Right lobe of liver (tissue), 6 donors: ENCODE measurements around the gene AXIN1. TPM values are rescaled to one million over a fixed set of nuclear protein-coding genes. Genes with fewer than 3 reads are reported as not detected.
A peak's percentile ranks its signal among the peaks of the same experiment; 100 is the strongest.

ENCODE experiments used
- ATAC-seq, 4 donors: fragments of 200-7000 bp; cut with Tn5 transposase; one replicate each; pipeline ENCODE4 v1.9.1; 2020; ENCODE audit warnings: mild to moderate bottlenecking in 4 of 4, moderate library complexity in 4 of 4
- DNase-seq, 3 donors: peaks; one replicate each; pipeline ENCODE4 v3.0.0-alpha.2; 2020
- H3K27ac ChIP-seq, 3 donors: fragments of 200-600 bp; one replicate each; pipeline ENCODE4 v1.8.0; 2022
- H3K27me3 ChIP-seq, 2 donors: fragments of 200-600 bp; one replicate each; pipeline ENCODE4 v1.8.0; 2022
- H3K36me3 ChIP-seq, 4 donors: fragments of 200-600 bp; sonication (generic) in 1 of 4; one replicate each; pipeline versions ENCODE4 v1.5.1 to v1.8.0; 2017 to 2022; ENCODE audit warnings: control low read depth in 1 of 4
- H3K4me1 ChIP-seq, 4 donors: fragments of 200-600 bp; sonication (generic) in 1 of 4; one replicate each; pipeline versions ENCODE4 v1.5.1 to v1.8.0; 2017 to 2022; ENCODE audit warnings: control low read depth in 1 of 4
- H3K4me3 ChIP-seq, 3 donors: fragments of 200-600 bp; one replicate each; pipeline ENCODE4 v1.8.0; 2022
- H3K9me3 ChIP-seq, 4 donors: fragments of 200-600 bp; sonication (generic) in 1 of 4; one replicate each; pipeline versions ENCODE4 v1.5.1 to v1.8.0; 2017 to 2022; ENCODE audit warnings: control low read depth in 1 of 4
- CTCF ChIP-seq, 4 donors: fragments of 200-600 bp in 3 of 4; fragments of 450-650 bp in 1 of 4; IDR thresholded peaks; one replicate each; pipeline versions ENCODE4 v1.5.1 to v1.8.0; 2016 to 2022; ENCODE audit warnings: antibody characterized with exemption in 4 of 4, mild to moderate bottlenecking in 2 of 4
- POLR2A ChIP-seq: fragments of 450-650 bp; IDR thresholded peaks from one replicate; pipeline ENCODE4 v1.6.1; 2017; ENCODE audit warnings: antibody characterized with exemption, mild to moderate bottlenecking
- WGBS: methylation state at CpG from one replicate; pipeline ENCODE4 v1.1.6; 2018; ENCODE audit warnings: low coverage, low lambda C conversion rate; ENCODE audit not compliant: insufficient coverage; ENCODE audit errors: missing lambda C conversion rate; 5-methylcytosine and 5-hydroxymethylcytosine counted together
- intact Hi-C, 2 donors: fragments of 100-400 bp; cut with DNase I; formaldehyde crosslinking; loops; one replicate each; pipeline versions ENCODE4 v1.11.2 to v1.14.1; 2022
- total RNA-seq, 6 experiments: library from RNA; depleted of rRNA in 2 of 6; stranded (reverse); fragments of >200 nt in 2 of 6; fragmentation: NEBNext Ultra II Directional in 3 of 6; extraction: Animal tissue kit (Norgen Biotek cat#: 25700) in 3 of 6; gene quantifications; one replicate each; pipeline versions ENCODE4 v1.1.0 to v1.2.4, GENCODE V29; 2016 to 2023
- donor health status: DM: no; HTN: yes; CAD: no.
- donor health status: DM: no; HTN: no; CAD: no.
- donor health status: DM: no; HTN: no; CAD: no.
- donor health status: DM: no; HTN: yes; CAD: no.
- donor health status: DM: no; HTN: yes; CAD: no.

Gene AXIN1
- total RNA-seq, 6 experiments from 2014 or later: 5.5 to 17.4 (median 9.4) TPM

DNA sequence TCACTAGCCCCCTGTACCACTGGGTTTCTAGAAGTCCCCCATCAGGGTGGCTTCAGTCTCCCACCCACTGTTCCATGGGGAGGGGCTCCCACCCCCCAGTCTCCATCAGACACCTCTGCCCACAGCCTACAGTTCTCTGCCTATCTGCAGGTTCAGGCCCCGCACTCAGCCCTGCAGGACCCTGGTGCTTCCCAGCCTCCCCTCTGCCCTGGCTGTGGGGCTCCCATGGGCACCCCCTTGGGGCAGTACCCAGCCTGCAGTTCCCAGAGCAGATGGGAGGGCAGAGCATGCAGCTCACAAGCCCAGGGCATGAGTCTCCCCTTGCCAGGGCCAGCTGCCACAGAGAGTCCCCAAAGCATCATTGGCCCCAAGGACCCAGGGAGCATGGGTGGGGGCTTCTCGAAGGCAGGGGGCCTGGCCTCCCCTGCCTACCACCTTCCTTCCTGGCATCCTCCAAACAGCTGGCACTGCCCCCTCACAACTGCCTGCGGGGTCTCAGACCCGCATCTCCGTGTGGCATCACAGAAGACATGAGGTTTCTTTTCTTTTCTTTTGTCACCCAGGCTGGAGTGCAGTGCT, 20.6 kb upstream of the AXIN1 start:
- peaks cover 0 to 5% (median 2%) of the 10 kb centered on the region in 4 donors for H3K4me1 ChIP-seq
- H3K27ac ChIP-seq: no peak overlapping the region
- TF ChIP-seq CTCF (IDR thresholded peaks at IDR 0.05): no peak
- no peak for TF ChIP-seq POLR2A
- intact Hi-C loops: no loop called here
- DNase-seq (no peak), ATAC-seq (no peak)
- no peaks in the 10 kb centered on the region for H3K9me3 ChIP-seq
- H3K27me3 ChIP-seq: no peaks in the 10 kb centered on the region
- 100% methylated on average over 2 of the region's 5 CpGs for WGBS
- no peak overlapping the region for H3K4me3 ChIP-seq
- H3K36me3 ChIP-seq: peaks cover 0 to 20% (median 0%) of the 10 kb centered on the region in 4 donors

GRCh38 chr16:372302-372983, 19.9 kb upstream of the AXIN1 start:
- ATAC-seq (no peak), DNase-seq (no peak)
- intact Hi-C loops: no loop called here
- H3K4me1 ChIP-seq: peaks cover 0 to 5% (median 2%) of the 10 kb centered on the region in 4 donors
- 91% methylated on average over 4 of the region's 19 CpGs for WGBS
- no peaks in the 10 kb centered on the region for H3K9me3 ChIP-seq
- H3K4me3 ChIP-seq: no peak overlapping the region
- no peak for TF ChIP-seq CTCF (IDR thresholded peaks at IDR 0.05)
- no peak for TF ChIP-seq POLR2A
- peaks cover 0 to 27% (median 0%) of the 10 kb centered on the region in 4 donors for H3K36me3 ChIP-seq
- no peaks in the 10 kb centered on the region for H3K27me3 ChIP-seq
- no peak overlapping the region for H3K27ac ChIP-seq

- Histone ChIP-seq H3K9me3 (no peaks in the 10 kb centered on the region), H3K27ac (no peak overlapping the region), H3K4me1 (peaks cover 0 to 5% (median 2%) of the 10 kb centered on the region in 4 donors), H3K36me3 (peaks cover 0 to 32% (median 0%) of the 10 kb centered on the region in 4 donors), H3K27me3 (no peaks in the 10 kb centered on the region), H3K4me3 (no peak overlapping the region)
- no peak for TF ChIP-seq CTCF (IDR thresholded peaks at IDR 0.05)
- intact Hi-C loops: no loop called here
- WGBS: 100% methylated on average over 1 of the region's 31 CpGs
- no peak for DNase-seq
- ATAC-seq: no peak
These were observed 19.2 kb upstream of the AXIN1 start for GRCh38 chr16:371515-372301.

DNA sequence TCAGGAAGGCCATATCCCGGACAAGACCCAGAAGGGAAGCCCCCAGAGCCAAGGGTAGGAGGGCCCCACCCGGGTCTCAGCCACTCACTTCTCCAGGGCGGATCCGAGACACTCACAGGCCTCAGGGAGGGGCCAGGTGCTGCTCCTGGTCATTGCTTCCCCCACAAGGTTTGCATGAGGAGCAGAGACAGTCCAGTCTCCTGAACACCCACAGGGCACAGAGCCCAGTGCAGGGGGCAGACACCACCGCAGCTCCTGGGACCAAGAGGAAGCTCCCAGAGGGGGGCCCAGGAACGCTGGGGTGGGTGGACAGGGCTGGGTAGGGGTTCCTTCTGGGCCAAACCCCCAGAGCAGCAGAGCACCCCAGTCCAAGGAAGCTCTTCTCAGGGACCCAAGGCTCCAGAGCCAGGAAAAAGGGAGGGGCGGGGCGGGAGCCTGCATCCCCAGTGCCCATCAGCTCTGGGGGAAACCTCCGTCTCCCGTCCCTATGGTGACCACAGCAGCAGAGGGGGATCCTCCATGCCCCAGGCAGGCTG, 18.5 kb upstream of the AXIN1 start:
- intact Hi-C loops: no loop called here
- Histone ChIP-seq H3K4me3 (peak overlapping the region in 1 of 3 donors; percentile 39), H3K4me1 (peaks cover 0 to 5% (median 2%) of the 10 kb centered on the region in 4 donors), H3K27me3 (no peaks in the 10 kb centered on the region), H3K9me3 (no peaks in the 10 kb centered on the region), H3K36me3 (peaks cover 0 to 36% (median 0%) of the 10 kb centered on the region in 4 donors), H3K27ac (no peak overlapping the region)
- DNase-seq (no peak), ATAC-seq (peak in 1 of 4 donors; percentile 1)
- 45% methylated on average over 2 of the region's 10 CpGs for WGBS
- no peak for TF ChIP-seq POLR2A
- no peak for TF ChIP-seq CTCF (IDR thresholded peaks at IDR 0.05)
